HepG2 (cell line): Measurements from ENCODE around the gene NR1H3. TPM values are rescaled to one million over a fixed set of nuclear protein-coding genes. Genes with fewer than 3 reads are reported as not detected.
A peak's percentile ranks its signal among the peaks of the same experiment; 100 is the strongest.

ENCODE experiments used
- ATAC-seq: fragments of 200-7000 bp; cut with Tn5 transposase; 3 replicates; pipeline ENCODE4 v1.9.1; 2020; ENCODE audit warnings: mild to moderate bottlenecking, moderate library complexity
- BruUV-seq: library from RNA; stranded (reverse); fragments of 400-500 nt; replicated peaks from 2 replicates; lab custom pipeline; 2021; lab: Mats Ljungman, UMichigan
- CTCF ChIA-PET: fragments of 300-600 bp; formaldehyde crosslinking; extraction: SDS; loops from one replicate; lab custom pipeline; 2021; ENCODE audit warnings: low total read pairs, inconsistent platforms, low intra/inter-chr PET ratio; lab: Yijun Ruan, JAX
- POLR2A ChIA-PET: fragments of 350-600 bp; sonication (Branson Sonifier 250); formaldehyde crosslinking; loops from one replicate; lab custom pipeline; 2020; ENCODE audit warnings: antibody characterized with exemption, inconsistent platforms; lab: Yijun Ruan, JAX
- DNase-seq: peaks from one replicate; pipeline ENCODE4 v3.0.0-alpha.2; 2015; ENCODE audit warnings: low spot score
- FAIRE-seq: peaks from 3 replicates; lab custom pipeline; 2011; peaks lifted over from hg19 to GRCh38; lab: Jason Lieb, UNC
- H2AFZ ChIP-seq: one replicate; pipeline ENCODE4 v1.6.1; 2011; ENCODE audit warnings: low read length, inconsistent platforms
- H3K27ac ChIP-seq: fragments of 300-600 bp; 3 replicates; pipeline ENCODE4 v1.8.0; 2011; ENCODE audit warnings: mixed run types, mild to moderate bottlenecking, mixed read lengths, low read length, inconsistent platforms; ENCODE audit not compliant: insufficient read depth; ENCODE audit errors: extremely low read length
- H3K27me3 ChIP-seq, 2 experiments: fragments of 200-600 bp in 1 of 2; 2 replicates in 1 of 2; 3 replicates in 1 of 2; pipeline versions ENCODE4 v1.6.0 to v1.8.0; 2011; ENCODE audit warnings: low read length in 2 of 2, mild to moderate bottlenecking in 2 of 2, moderate library complexity in 2 of 2, inconsistent platforms in 1 of 2; ENCODE audit not compliant: insufficient read depth in 2 of 2, control insufficient read depth in 1 of 2
- H3K36me3 ChIP-seq, 2 experiments: fragments of 200-600 bp in 1 of 2; replicated peaks in 1 of 2; 2 replicates in 1 of 2; 3 replicates in 1 of 2; pipeline versions ENCODE4 v1.5.1 to v1.8.0; 2011; ENCODE audit warnings: low read length in 2 of 2, inconsistent platforms in 1 of 2; ENCODE audit not compliant: insufficient read depth in 2 of 2, control insufficient read depth in 1 of 2
- H3K4me1 ChIP-seq: 2 replicates; pipeline ENCODE4 v1.5.1; 2012; ENCODE audit warnings: low read length, inconsistent platforms; ENCODE audit not compliant: insufficient read depth
- H3K4me2 ChIP-seq: 2 replicates; pipeline ENCODE4 v1.6.0; 2011; ENCODE audit warnings: low read depth, low read length, inconsistent platforms
- H3K4me3 ChIP-seq, 3 experiments: fragments of 200-600 bp in 1 of 3; sonication (generic), shearing (Covaris generic) in 1 of 3; replicated peaks in 1 of 3; 2 replicates each; pipeline ENCODE4 v1.5.1; 2011 to 2016; ENCODE audit warnings: low read length in 3 of 3, inconsistent platforms in 2 of 3, low read depth in 2 of 3, mild to moderate bottlenecking in 2 of 3, control low read depth in 1 of 3, mixed read lengths in 1 of 3; ENCODE audit not compliant: insufficient read depth in 1 of 3
- H3K79me2 ChIP-seq: one replicate; pipeline ENCODE4 v1.6.1; 2011; ENCODE audit warnings: low read length, inconsistent platforms; ENCODE audit not compliant: insufficient read depth
- H3K9ac ChIP-seq: 2 replicates; pipeline ENCODE4 v1.6.0; 2011; ENCODE audit warnings: mild to moderate bottlenecking, low read depth, low read length, inconsistent platforms; ENCODE audit not compliant: insufficient read depth
- H3K9me3 ChIP-seq: 2 replicates; pipeline ENCODE4 v1.5.1; 2012; ENCODE audit warnings: mild to moderate bottlenecking, low read length
- H4K20me1 ChIP-seq: 2 replicates; pipeline ENCODE4 v1.6.0; 2011; ENCODE audit warnings: inconsistent platforms, mild to moderate bottlenecking, low read length, moderate library complexity; ENCODE audit not compliant: insufficient read depth
- CBFB ChIP-seq: sonication (generic); formaldehyde crosslinking; IDR thresholded peaks from 2 replicates; pipeline ENCODE4 v1.4.0; 2020; ENCODE audit warnings: missing genetic modification reagents
- FOSL2 ChIP-seq: sonication (generic); formaldehyde crosslinking; IDR thresholded peaks from 2 replicates; pipeline ENCODE4 v1.4.0; 2020; ENCODE audit warnings: missing genetic modification reagents
- GMEB1 ChIP-seq: sonication (generic); formaldehyde crosslinking; IDR thresholded peaks from 2 replicates; pipeline ENCODE4 v1.5.1; 2020; ENCODE audit warnings: missing genetic modification reagents, mild to moderate bottlenecking, borderline replicate concordance
- HNRNPK ChIP-seq: fragments of 200-400 bp; formaldehyde crosslinking; IDR thresholded peaks from 2 replicates; pipeline ENCODE4 v1.6.1; 2018; ENCODE audit warnings: low read length, low read depth, moderate library complexity, mild to moderate bottlenecking; ENCODE audit not compliant: poor library complexity, severe bottlenecking
- ISL2 ChIP-seq: sonication (generic); formaldehyde crosslinking; IDR thresholded peaks from 2 replicates; pipeline ENCODE4 v1.5.0; 2020; ENCODE audit warnings: missing genetic modification reagents
- MLXIP ChIP-seq: sonication (generic); formaldehyde crosslinking; IDR thresholded peaks from 2 replicates; pipeline ENCODE4 v1.9.0; 2021; ENCODE audit warnings: missing genetic modification reagents, borderline replicate concordance
- MTF1 ChIP-seq: sonication (generic); formaldehyde crosslinking; IDR thresholded peaks from 2 replicates; pipeline ENCODE4 v1.5.0; 2020; ENCODE audit warnings: missing genetic modification reagents
- NFE2L2 ChIP-seq: fragments of 150-350 bp; IDR thresholded peaks from 2 replicates; pipeline ENCODE4 v1.6.1; 2014; ENCODE audit warnings: low read length
- ZKSCAN1 ChIP-seq: fragments of 150-350 bp; IDR thresholded peaks from 2 replicates; pipeline ENCODE4 v1.6.1; 2014; ENCODE audit warnings: low read length
- ZMYM4 ChIP-seq: sonication (generic); formaldehyde crosslinking; IDR thresholded peaks from 2 replicates; pipeline ENCODE4 v1.8.1; 2023; ENCODE audit warnings: mild to moderate bottlenecking, missing genetic modification reagents
- ZNF101 ChIP-seq: sonication (generic); formaldehyde crosslinking; IDR thresholded peaks from 2 replicates; pipeline ENCODE4 v1.4.0; 2020; ENCODE audit warnings: mild to moderate bottlenecking, low read depth, missing genetic modification reagents, borderline replicate concordance
- ZNF644 ChIP-seq: IDR thresholded peaks from 2 replicates; pipeline ENCODE4 v1.6.1; 2016; ENCODE audit warnings: low read depth
- ZNF710 ChIP-seq: sonication (generic); formaldehyde crosslinking; IDR thresholded peaks from 2 replicates; pipeline ENCODE4 v1.5.0; 2020; ENCODE audit warnings: mild to moderate bottlenecking, missing genetic modification reagents, borderline replicate concordance
- ZNF841 ChIP-seq: sonication (generic); formaldehyde crosslinking; IDR thresholded peaks from 2 replicates; pipeline ENCODE4 v1.8.1; 2023; ENCODE audit warnings: missing genetic modification reagents, borderline replicate concordance
- WGBS: methylation state at CpG from one replicate; pipeline ENCODE4 v1.1.6; 2017; ENCODE audit warnings: low lambda C conversion rate; 5-methylcytosine and 5-hydroxymethylcytosine counted together
- in situ Hi-C: cut with HindIII; loops from 2 replicates; pipeline ENCODE4 v1.10.0; 2017; ENCODE audit warnings: low pct_unique_long_range_greater_than_20kb; ENCODE audit not compliant: extremely low pct_ligation_motif_present
- intact Hi-C: fragments of 100-400 bp; cut with micrococcal nuclease; formaldehyde crosslinking; loops from one replicate; pipeline ENCODE4 v1.10.0; 2022; ENCODE audit not compliant: unreplicated experiment
- polyA plus RNA-seq, 8 experiments: library from polyadenylated mRNA; depleted of rRNA in 3 of 8; stranded (reverse) in 7 of 8; unstranded in 1 of 8; fragments of >200 nt; fragmentation: Illumina TruSeq in 4 of 8; extraction: Trizol in 4 of 8; gene quantifications; 2 replicates each; pipeline versions ENCODE4 v1.2.1 to v1.2.3, GENCODE V29; 2011 to 2016; ENCODE audit warnings: low read depth in 4 of 8, missing spikeins in 1 of 8, mixed read lengths in 1 of 8; ENCODE audit not compliant: insufficient read depth in 1 of 8
- total RNA-seq, 5 experiments: library from RNA; depleted of rRNA; stranded (reverse); fragments of >200 nt; fragmentation: Illumina TruSeq; extraction: Trizol; gene quantifications; 2 replicates each; pipeline ENCODE4 v1.2.3, GENCODE V29; 2016; ENCODE audit warnings: low read depth in 1 of 5

NR1H3 gene
- total and polyA plus RNA-seq, 2 of the 13 experiments (the other 11 are each of a cell fraction or from before 2014, with no cell fraction given), result 41.8 to 102 TPM

- in situ Hi-C loops, result no loop called here
- ATAC-seq (peak; percentile 87), DNase-seq (peak; percentile 65), FAIRE-seq (no peak)
- Histone ChIP-seq H4K20me1 (peaks cover 23% of the 10 kb centered on the region; the same call in 1 of the 2 replicates), H3K27me3 (no peaks in the 10 kb centered on the region), H3K27ac (peak within 1 kb of the TSS; percentile 88), H3K36me3 (peaks cover 3 to 12% of the 10 kb centered on the region in 2 experiments), H3K4me1 (peaks cover 51% of the 10 kb centered on the region), H3K4me2 (peak within 1 kb of the TSS; percentile 98), H3K4me3 (peak within 1 kb of the TSS; percentile 70 to 92 (median 82)), H3K9me3 (no peaks in the 10 kb centered on the region), H3K79me2 (peaks cover 40% of the 10 kb centered on the region), H2AFZ (peak within 1 kb of the TSS; percentile 66), H3K9ac (peak within 1 kb of the TSS; percentile 76)
- ChIA-PET POLR2A (interaction anchor here (1.0 to 2.4 kb wide), 7 partner anchors 10 to 353 kb away, joined by 3 to 12 read pairs (median 6); partner anchors contain the start of genes ACP2 and NR1H3), CTCF (no interaction called here)
- no TSS peak for BruUV-seq
- WGBS, result 0% methylated on average over 2 of the region's 57 CpGs
- intact Hi-C loops, result loop anchor here (2.0 kb wide), 1 partner anchor 85 kb away; no protein-coding TSS in a partner anchor
- TF ChIP-seq MTF1 (CRISPR knock-in tag), result no peak
- TF ChIP-seq NFE2L2, result no peak
- TF ChIP-seq ZNF101 (CRISPR knock-in tag), result no peak
- TF ChIP-seq HNRNPK, result peak; percentile 25
- no peak; the same call in 1 of the 2 replicates for TF ChIP-seq GMEB1 (CRISPR knock-in tag)
- no peak for TF ChIP-seq MLXIP (CRISPR knock-in tag)
- TF ChIP-seq ZNF710, result no peak
- no peak for TF ChIP-seq FOSL2 (CRISPR knock-in tag)
- no peak for TF ChIP-seq ISL2 (CRISPR knock-in tag)
- TF ChIP-seq ZKSCAN1, result no peak
- TF ChIP-seq ZMYM4 (CRISPR knock-in tag), result no peak
- no peak for TF ChIP-seq CBFB (CRISPR knock-in tag)
- TF ChIP-seq ZNF644 (CRISPR knock-in tag), result no peak
- TF ChIP-seq ZNF841 (CRISPR knock-in tag), result no peak
These were observed 12.1 kb downstream of the NR1H3 start, which contains the start of gene MADD for GRCh38 chr11:47269829-47270305. MADD (plus strand) TSS chr11:47270133.
